ENCODE results near the gene ZYG11B.

DNA sequence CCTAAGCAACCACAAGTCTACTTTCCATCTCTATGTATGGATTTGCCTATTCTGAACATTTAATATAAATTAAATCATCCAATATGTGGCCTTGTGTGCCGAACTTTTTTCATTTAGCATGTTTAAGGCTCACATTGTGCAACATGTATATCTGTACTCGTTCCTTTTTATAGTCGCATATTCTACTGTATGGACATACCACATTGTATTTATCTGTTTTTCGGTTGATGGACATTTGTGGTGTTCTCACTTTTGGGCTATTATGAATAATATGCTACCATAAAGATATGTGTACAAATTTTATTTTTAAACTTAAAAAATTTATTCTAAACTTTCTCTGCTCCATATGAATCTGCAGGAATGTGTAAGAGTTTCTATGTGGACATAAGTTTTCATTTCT lies 129.3 kb downstream of the ZYG11B start:
- TF ChIP-seq CTCF (IDR thresholded peaks at IDR 0.05; ENCODE audit: borderline replicate concordance, extremely low read depth, low read length, poor library complexity, severe bottlenecking): no peak
- TF ChIP-seq EZH2 (IDR thresholded peaks at IDR 0.05; ENCODE audit: borderline replicate concordance, low read depth, low read length, severe bottlenecking): no peak

Data from DND-41 (cell line).